Mucosa of descending colon (tissue), 3 donors: ENCODE data around the gene TRAPPC8. TPM values are rescaled to one million over a fixed set of nuclear protein-coding genes. Genes with fewer than 3 reads are reported as not detected.
"Not testable (repeated sequence)": the region's sequence is repeated elsewhere in the genome, so short reads cannot be mapped to it uniquely, and the experiment has no call there.

ENCODE experiments used
- ATAC-seq: fragments of 200-7000 bp; cut with Tn5 transposase; one replicate; pipeline ENCODE4 v1.9.1; 2020; ENCODE audit warnings: mild to moderate bottlenecking, moderate library complexity
- DNase-seq, 3 donors: peaks; one replicate each; pipeline ENCODE4 v3.0.0-alpha.2; 2020
- H3K36me3 ChIP-seq: fragments of 200-600 bp; one replicate; pipeline ENCODE4 v1.8.0; 2021; ENCODE audit warnings: low read depth, mild to moderate bottlenecking
- H3K4me1 ChIP-seq: fragments of 200-600 bp; one replicate; pipeline ENCODE4 v1.8.0; 2021; ENCODE audit warnings: low read depth, mild to moderate bottlenecking
- H3K4me3 ChIP-seq: fragments of 200-600 bp; one replicate; pipeline ENCODE4 v1.8.0; 2021; ENCODE audit warnings: mild to moderate bottlenecking
- H3K9me3 ChIP-seq: fragments of 200-600 bp; one replicate; pipeline ENCODE4 v1.8.0; 2021; ENCODE audit warnings: mild to moderate bottlenecking
- intact Hi-C, 2 donors: fragments of 100-400 bp; cut with DNase I in 1 of 2; cut with micrococcal nuclease in 1 of 2; formaldehyde crosslinking; loops; one replicate each; pipeline versions ENCODE4 v1.11.0 to v1.11.1; 2022; cut with DNase I, micrococcal nuclease
- total RNA-seq, 3 donors: library from RNA; stranded (reverse); fragmentation: NEBNext Ultra II Directional in 2 of 3; extraction: Animal tissue kit (Norgen Biotek cat#: 25700) in 2 of 3; gene quantifications; one replicate each; pipeline versions ENCODE4 v1.2.1 to v1.2.4, GENCODE V29; 2021 to 2023
- TF ChIP-seq, protein P1 (sequence below): fragments of 200-600 bp; IDR thresholded peaks from one replicate; pipeline ENCODE4 v1.8.0; 2022; ENCODE audit warnings: antibody characterized with exemption, mild to moderate bottlenecking
- donor health status: DM: no; HTN: no; CAD: no; lungs with moderate emphysema.
- donor health status: DM: no; HTN: no; CAD: no.
- donor health status: DM: no; HTN: yes; CAD: no.

TRAPPC8 gene
- total RNA-seq, 3 donors from 2014 or later, result 42.6 to 51.4 (median 51.2) TPM

DNA sequence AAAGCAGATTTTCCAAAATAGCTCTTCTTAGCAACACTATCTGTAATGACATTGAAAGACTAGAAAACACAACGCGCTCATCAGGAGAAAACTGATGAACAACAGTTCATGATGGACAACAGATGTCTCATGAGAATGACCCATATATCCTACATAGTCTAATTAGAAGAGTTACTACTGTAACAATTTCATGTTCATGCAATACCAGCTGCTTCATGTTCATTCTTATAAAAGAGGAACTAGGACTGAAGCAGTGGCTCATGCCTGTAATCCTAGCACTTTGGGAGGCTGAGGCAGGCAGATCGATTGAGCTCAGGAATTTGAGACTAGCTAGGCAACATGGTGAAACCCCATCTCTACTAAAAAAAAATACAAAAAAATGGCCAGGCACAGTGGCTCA, 22.7 kb downstream of the TRAPPC8 start:
- intact Hi-C loops, result no loop called here
- Histone ChIP-seq H3K4me1 (no peaks in the 10 kb centered on the region), H3K4me3 (no peak overlapping the region), H3K36me3 (no peaks in the 10 kb centered on the region), H3K9me3 (no peaks in the 10 kb centered on the region)
- TF ChIP-seq, protein P1, sequence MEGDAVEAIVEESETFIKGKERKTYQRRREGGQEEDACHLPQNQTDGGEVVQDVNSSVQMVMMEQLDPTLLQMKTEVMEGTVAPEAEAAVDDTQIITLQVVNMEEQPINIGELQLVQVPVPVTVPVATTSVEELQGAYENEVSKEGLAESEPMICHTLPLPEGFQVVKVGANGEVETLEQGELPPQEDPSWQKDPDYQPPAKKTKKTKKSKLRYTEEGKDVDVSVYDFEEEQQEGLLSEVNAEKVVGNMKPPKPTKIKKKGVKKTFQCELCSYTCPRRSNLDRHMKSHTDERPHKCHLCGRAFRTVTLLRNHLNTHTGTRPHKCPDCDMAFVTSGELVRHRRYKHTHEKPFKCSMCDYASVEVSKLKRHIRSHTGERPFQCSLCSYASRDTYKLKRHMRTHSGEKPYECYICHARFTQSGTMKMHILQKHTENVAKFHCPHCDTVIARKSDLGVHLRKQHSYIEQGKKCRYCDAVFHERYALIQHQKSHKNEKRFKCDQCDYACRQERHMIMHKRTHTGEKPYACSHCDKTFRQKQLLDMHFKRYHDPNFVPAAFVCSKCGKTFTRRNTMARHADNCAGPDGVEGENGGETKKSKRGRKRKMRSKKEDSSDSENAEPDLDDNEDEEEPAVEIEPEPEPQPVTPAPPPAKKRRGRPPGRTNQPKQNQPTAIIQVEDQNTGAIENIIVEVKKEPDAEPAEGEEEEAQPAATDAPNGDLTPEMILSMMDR, result no peak
- no peak for ATAC-seq
- DNase-seq, result no peak

DNA sequence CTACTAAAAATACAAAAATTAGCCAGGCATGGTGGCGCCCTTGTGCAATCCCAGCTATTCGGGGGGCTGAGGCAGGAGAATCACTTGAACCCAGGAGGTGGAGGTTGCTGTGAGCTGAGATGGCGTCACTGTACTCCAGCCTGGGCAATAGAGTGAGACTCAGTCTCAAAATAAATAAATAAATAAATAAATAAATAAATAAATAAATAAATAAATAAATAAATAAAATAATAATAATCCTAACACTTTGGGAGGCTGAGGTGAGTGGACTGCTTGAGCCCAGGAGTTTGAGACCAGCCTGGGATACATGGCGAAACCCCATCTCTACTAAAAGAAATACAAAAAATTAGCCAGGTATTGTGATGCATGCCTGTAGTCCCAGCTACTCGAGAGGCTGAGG, 23.6 kb downstream of the TRAPPC8 start:
- DNase-seq, intact Hi-C loops, H3K4me1 ChIP-seq, H3K4me3 ChIP-seq, ATAC-seq, H3K36me3 ChIP-seq, H3K9me3 ChIP-seq: not testable (repeated sequence)

DNA sequence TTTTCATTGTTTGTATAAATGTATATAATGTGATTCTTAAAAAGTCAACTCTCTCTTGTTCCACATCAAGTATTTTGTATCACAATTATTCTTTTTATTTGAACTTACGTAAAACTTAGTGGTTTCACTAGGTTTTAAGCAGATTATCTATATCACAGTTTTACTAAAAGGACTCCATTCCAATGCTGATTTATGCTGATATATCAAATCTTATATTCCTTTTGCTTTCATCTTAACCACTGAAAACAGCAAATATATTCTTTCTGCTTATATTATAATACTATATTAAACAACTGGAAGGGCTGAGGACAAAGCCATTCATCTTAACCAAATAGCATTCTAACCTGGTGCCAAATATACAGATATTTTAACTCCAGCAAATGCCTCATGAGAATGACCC, 24.2 kb downstream of the TRAPPC8 start:
- Histone ChIP-seq H3K9me3 (no peaks in the 10 kb centered on the region), H3K4me1 (no peaks in the 10 kb centered on the region), H3K4me3 (no peak overlapping the region), H3K36me3 (no peaks in the 10 kb centered on the region)
- DNase-seq (no peak), ATAC-seq (no peak)
- TF ChIP-seq, protein P1, result no peak
- intact Hi-C loops, result no loop called here

DNA sequence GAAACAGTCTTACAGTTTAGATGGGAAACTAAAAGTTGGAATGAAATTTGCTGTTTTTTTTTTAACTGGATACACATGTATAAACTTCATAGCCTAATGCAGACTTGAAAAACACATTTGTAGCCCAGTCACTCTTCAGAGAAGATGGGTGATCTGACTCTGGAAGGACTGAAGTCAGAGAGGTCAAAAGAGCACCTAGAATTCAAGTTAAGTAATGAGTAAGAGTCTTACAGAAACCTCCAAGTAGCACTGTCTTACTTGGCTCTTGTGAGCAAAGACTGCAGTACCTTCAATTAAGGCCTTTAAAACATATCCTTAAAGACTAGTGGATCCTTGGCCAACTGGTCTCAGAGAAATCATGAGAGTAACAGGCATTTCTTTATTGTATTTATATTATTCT, 41.9 kb downstream of the TRAPPC8 start:
- Histone ChIP-seq H3K4me3 (no peak overlapping the region), H3K9me3 (no peaks in the 10 kb centered on the region), H3K4me1 (no peaks in the 10 kb centered on the region), H3K36me3 (no peaks in the 10 kb centered on the region)
- intact Hi-C loops, result no loop called here
- ATAC-seq (no peak), DNase-seq (no peak)
- TF ChIP-seq, protein P1, result no peak

DNA sequence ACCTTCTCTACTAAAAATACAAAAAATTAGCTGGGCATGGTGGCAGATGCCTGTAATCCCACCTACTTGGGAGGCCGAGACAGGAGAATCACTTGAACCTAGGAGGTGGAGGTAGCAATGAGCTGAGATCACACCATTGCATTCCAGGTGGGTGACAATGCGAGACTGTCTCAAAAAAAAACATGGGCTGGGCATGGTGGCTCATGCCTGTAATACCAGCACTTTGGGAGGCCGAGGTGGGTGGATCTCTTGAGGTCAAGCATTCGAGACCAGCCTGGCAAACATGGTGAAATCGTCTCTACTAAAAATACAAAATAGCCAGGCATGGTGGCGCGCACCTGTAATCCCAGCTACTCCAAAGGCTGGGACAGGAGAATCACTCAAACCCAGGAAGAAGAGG, 43.2 kb downstream of the TRAPPC8 start:
- H3K9me3 ChIP-seq, H3K4me3 ChIP-seq, intact Hi-C loops, DNase-seq, ATAC-seq, H3K36me3 ChIP-seq, H3K4me1 ChIP-seq: not testable (repeated sequence)

DNA sequence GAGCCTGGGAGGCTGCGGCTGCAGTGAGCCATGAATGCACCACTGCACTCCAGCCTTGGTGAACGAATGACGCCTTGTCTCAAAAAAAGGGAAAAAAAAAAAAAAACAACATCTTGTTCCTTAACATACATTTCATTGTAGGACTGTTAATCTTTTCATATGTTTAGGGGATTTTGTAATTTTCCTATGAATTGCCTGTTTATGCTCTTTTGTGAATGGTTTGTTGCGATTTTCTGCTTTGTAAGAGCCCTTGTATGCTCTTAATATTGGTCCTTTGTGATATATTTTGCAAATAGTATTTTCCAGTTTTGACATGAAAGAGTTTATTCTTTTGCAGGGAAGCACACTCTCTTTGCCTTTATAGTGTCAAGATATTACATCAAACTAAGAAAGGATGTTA, 50.0 kb downstream of the TRAPPC8 start:
- intact Hi-C loops, result no loop called here
- no peak for ATAC-seq

DNA sequence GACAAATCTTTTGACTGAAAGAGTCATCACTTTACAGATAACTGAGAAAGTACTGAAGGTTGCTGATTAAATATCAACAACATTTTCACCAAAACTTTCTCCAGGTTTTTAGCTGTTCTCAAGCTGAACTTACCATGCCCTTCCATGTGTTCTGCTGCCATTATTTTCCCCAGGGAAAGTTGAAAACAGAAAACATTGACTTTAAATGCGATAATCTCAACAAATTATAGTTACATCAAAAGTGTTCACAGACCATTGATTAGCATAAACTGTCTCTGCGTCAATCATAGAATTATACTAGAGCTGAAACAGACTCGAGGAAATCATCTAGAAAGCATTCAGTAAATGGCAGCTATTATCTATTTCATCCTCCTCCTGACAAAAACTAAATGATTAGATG, 51.4 kb downstream of the TRAPPC8 start:
- no peak for ATAC-seq
- H3K4me3 ChIP-seq, result no peak overlapping the region
- H3K4me1 ChIP-seq, result no peaks in the 10 kb centered on the region
- intact Hi-C loops, result no loop called here
- no peak for DNase-seq
- peaks cover 4% of the 10 kb centered on the region for H3K36me3 ChIP-seq
- TF ChIP-seq, protein P1, result no peak
- H3K9me3 ChIP-seq, result no peaks in the 10 kb centered on the region

More for the DNA sequence above, 50.0 kb downstream of the TRAPPC8 start:
- TF ChIP-seq, protein P1, result no peak
- Histone ChIP-seq H3K4me3 (no peak overlapping the region), H3K36me3 (no peaks in the 10 kb centered on the region), H3K9me3 (no peaks in the 10 kb centered on the region), H3K4me1 (no peaks in the 10 kb centered on the region)
- no peak for DNase-seq
